Body of pancreas (tissue), 4 donors: Measurements from ENCODE around the gene PKM.

ENCODE experiments used
- POLR2A ChIP-seq, 3 donors: fragments of 450-650 bp; IDR thresholded peaks; one replicate each; pipeline ENCODE4 v1.6.1; 2016; ENCODE audit warnings: antibody characterized with exemption in 3 of 3, mild to moderate bottlenecking in 2 of 3
- TF ChIP-seq, protein P1 (sequence below), 7 experiments: fragments of 450-650 bp in 4 of 7; fragments of 200-600 bp in 3 of 7; sonication (generic) in 3 of 7; IDR thresholded peaks; one replicate each; pipeline ENCODE4 v1.5.1; 2016 to 2019; ENCODE audit warnings: antibody characterized with exemption in 7 of 7

GRCh38 chr15:72169236-72169920, 61.6 kb downstream of the PKM start:
- TF ChIP-seq POLR2A (IDR thresholded peaks at IDR 0.05): no peak
- TF ChIP-seq, protein P1, sequence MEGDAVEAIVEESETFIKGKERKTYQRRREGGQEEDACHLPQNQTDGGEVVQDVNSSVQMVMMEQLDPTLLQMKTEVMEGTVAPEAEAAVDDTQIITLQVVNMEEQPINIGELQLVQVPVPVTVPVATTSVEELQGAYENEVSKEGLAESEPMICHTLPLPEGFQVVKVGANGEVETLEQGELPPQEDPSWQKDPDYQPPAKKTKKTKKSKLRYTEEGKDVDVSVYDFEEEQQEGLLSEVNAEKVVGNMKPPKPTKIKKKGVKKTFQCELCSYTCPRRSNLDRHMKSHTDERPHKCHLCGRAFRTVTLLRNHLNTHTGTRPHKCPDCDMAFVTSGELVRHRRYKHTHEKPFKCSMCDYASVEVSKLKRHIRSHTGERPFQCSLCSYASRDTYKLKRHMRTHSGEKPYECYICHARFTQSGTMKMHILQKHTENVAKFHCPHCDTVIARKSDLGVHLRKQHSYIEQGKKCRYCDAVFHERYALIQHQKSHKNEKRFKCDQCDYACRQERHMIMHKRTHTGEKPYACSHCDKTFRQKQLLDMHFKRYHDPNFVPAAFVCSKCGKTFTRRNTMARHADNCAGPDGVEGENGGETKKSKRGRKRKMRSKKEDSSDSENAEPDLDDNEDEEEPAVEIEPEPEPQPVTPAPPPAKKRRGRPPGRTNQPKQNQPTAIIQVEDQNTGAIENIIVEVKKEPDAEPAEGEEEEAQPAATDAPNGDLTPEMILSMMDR (IDR thresholded peaks at IDR 0.05): no peak
